Smooth muscle cell (in vitro differentiated cells): Measurements from ENCODE around the gene MGLL. TPM values are rescaled to one million over a fixed set of nuclear protein-coding genes. Genes with fewer than 3 reads are reported as not detected.

Experiments
- DNase-seq: peaks from one replicate; lab custom pipeline; 2025; ENCODE audit not compliant: unreplicated experiment; lab: John Stamatoyannopoulos, UW
- H2AFZ ChIP-seq: fragments of 200-600 bp; sonication (generic); 2 replicates; pipeline ENCODE4 v1.6.0; 2016; ENCODE audit warnings: antibody characterized with exemption, low read depth, mild to moderate bottlenecking
- H3F3A ChIP-seq: fragments of 200-600 bp; sonication (generic); 2 replicates; pipeline ENCODE4 v1.6.0; 2017; ENCODE audit warnings: antibody characterized with exemption, low read depth
- H3K27ac ChIP-seq: fragments of 200-600 bp; sonication (generic); 2 replicates; pipeline ENCODE4 v1.5.1; 2016; ENCODE audit warnings: low read depth, mild to moderate bottlenecking
- H3K27me3 ChIP-seq: fragments of 200-600 bp; sonication (generic); 2 replicates; pipeline ENCODE4 v1.6.1; 2016; ENCODE audit warnings: low read depth, mild to moderate bottlenecking
- H3K36me3 ChIP-seq: fragments of 200-600 bp; sonication (generic); 2 replicates; pipeline ENCODE4 v1.5.1; 2016; ENCODE audit warnings: low read depth
- H3K4me1 ChIP-seq: fragments of 200-600 bp; sonication (generic); 2 replicates; pipeline ENCODE4 v1.5.1; 2016; ENCODE audit warnings: low read depth
- H3K4me2 ChIP-seq: fragments of 200-600 bp; sonication (generic); 2 replicates; pipeline ENCODE4 v1.6.0; 2016; ENCODE audit warnings: mild to moderate bottlenecking
- H3K4me3 ChIP-seq: fragments of 200-600 bp; sonication (generic); 2 replicates; pipeline ENCODE4 v1.5.1; 2016; ENCODE audit warnings: mild to moderate bottlenecking
- H3K79me2 ChIP-seq: fragments of 200-600 bp; sonication (generic); 2 replicates; pipeline ENCODE4 v1.6.0; 2016; ENCODE audit warnings: low read depth, mild to moderate bottlenecking
- H3K9ac ChIP-seq: fragments of 200-600 bp; sonication (generic); 2 replicates; pipeline ENCODE4 v1.6.0; 2016; ENCODE audit warnings: low read depth
- H3K9me3 ChIP-seq: fragments of 200-600 bp; sonication (generic); replicated peaks from 2 replicates; pipeline ENCODE4 v1.5.1; 2016; ENCODE audit warnings: low read depth
- H4K20me1 ChIP-seq: fragments of 200-600 bp; sonication (generic); 2 replicates; pipeline ENCODE4 v1.6.0; 2016; ENCODE audit warnings: low read depth
- WGBS: methylation state at CpG from one replicate; pipeline ENCODE4 v1.1.7; 2016; ENCODE audit warnings: low lambda C conversion rate; 5-methylcytosine and 5-hydroxymethylcytosine counted together
- polyA plus RNA-seq: library from polyadenylated mRNA; unstranded; fragments of >200 nt; fragmentation: Nextera tagmentation; extraction: Ambion mirVana; gene quantifications from 2 replicates; pipeline ENCODE4 v1.2.1, GENCODE V29; 2016
- total RNA-seq: library from RNA; depleted of rRNA; stranded (reverse); fragments of >200 nt; gene quantifications from 2 replicates; pipeline ENCODE4 v1.2.3, GENCODE V29; 2014
- TF ChIP-seq, protein P1 (sequence below): fragments of 200-600 bp; sonication (generic); IDR thresholded peaks from 2 replicates; pipeline ENCODE4 v1.5.1; 2017; ENCODE audit warnings: borderline replicate concordance, mild to moderate bottlenecking, antibody characterized with exemption; ENCODE audit not compliant: insufficient read depth, poor library complexity, severe bottlenecking

The MGLL gene
- total and polyA plus RNA-seq, 2 experiments from 2014 or later: 13.6 to 22.5 TPM

DNA sequence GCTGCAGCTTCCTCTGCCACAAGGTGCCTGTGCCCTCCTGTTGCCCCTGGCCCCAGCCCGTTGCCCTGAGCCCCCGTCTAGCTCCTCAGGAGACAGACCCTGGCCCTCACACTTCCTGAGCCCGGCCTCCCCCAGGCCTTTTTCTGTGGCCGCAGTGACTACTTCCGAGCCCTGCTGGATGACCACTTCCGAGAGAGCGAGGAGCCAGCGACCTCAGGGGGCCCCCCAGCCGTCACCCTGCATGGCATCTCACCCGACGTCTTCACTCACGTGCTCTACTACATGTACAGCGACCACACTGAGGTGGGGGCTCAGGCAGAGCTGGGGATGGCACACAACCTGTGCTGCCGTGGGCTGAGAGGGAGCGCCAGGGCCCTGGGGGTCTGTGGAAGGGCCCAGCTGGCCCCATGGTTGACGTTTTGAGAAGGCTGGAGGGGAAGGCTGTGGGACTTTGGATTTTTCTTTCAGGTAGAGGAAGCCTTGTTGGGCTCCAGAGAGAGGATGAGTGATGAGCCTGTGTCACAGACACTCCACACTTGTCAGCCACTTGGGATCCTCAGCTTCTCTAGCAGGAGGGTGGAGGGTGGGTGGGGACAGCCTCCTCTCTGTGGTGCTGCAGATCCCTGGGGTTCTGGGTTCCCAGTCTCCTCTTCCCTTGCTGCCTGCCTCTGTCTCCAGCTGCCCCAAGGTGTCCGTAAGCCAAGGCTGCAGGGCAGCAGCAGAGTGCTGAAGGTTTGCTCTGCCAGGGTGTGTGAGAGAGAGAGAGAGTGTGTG lies 144.6 kb downstream of the MGLL start:
- WGBS: 93% methylated on average over 17 of the region's 17 CpGs

DNA sequence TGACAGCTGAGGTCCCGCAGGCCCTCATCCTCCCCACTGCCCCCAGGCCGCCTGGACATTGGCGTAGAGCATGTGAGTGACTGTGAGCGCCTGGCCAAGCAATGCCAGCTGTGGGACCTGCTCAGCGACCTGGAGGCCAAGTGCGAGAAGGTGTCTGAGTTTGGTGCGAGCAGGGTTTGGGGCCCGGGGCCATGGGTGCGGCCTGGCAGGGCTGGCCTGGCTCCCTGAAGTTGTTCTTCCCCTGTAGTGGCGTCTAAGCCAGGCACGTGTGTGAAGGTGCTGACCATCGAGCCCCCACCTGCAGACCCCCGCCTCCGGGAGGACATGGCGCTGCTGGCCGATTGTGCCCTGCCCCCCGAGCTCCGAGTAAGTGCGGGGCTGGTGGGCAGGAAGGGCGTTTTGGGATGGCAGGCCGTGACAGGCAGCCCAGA lies 145.4 kb downstream of the MGLL start:
- no peaks in the 10 kb centered on the region for H3K36me3 ChIP-seq
- no peak overlapping the region for H3K9ac ChIP-seq
- TF ChIP-seq, protein P1, sequence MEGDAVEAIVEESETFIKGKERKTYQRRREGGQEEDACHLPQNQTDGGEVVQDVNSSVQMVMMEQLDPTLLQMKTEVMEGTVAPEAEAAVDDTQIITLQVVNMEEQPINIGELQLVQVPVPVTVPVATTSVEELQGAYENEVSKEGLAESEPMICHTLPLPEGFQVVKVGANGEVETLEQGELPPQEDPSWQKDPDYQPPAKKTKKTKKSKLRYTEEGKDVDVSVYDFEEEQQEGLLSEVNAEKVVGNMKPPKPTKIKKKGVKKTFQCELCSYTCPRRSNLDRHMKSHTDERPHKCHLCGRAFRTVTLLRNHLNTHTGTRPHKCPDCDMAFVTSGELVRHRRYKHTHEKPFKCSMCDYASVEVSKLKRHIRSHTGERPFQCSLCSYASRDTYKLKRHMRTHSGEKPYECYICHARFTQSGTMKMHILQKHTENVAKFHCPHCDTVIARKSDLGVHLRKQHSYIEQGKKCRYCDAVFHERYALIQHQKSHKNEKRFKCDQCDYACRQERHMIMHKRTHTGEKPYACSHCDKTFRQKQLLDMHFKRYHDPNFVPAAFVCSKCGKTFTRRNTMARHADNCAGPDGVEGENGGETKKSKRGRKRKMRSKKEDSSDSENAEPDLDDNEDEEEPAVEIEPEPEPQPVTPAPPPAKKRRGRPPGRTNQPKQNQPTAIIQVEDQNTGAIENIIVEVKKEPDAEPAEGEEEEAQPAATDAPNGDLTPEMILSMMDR: no peak
- H3K9me3 ChIP-seq: no peaks in the 10 kb centered on the region
- H3K27ac ChIP-seq: no peak overlapping the region
- 95% methylated on average over 21 of the region's 21 CpGs for WGBS
- DNase-seq: no peak
- H3K4me1 ChIP-seq: no peaks in the 10 kb centered on the region
- no peaks in the 10 kb centered on the region for H3K79me2 ChIP-seq
- H3K4me3 ChIP-seq: no peak overlapping the region
- no peak overlapping the region for H3K4me2 ChIP-seq
- H2AFZ ChIP-seq: no peak overlapping the region
- no peaks in the 10 kb centered on the region for H3F3A ChIP-seq
- no peaks in the 10 kb centered on the region for H4K20me1 ChIP-seq
- no peaks in the 10 kb centered on the region for H3K27me3 ChIP-seq

More for the DNA sequence above, 144.6 kb downstream of the MGLL start:
- Histone ChIP-seq H3K36me3 (no peaks in the 10 kb centered on the region), H3K4me2 (no peak overlapping the region), H3K27ac (no peak overlapping the region), H2AFZ (no peak overlapping the region), H3F3A (no peaks in the 10 kb centered on the region), H3K4me3 (no peak overlapping the region), H3K9me3 (no peaks in the 10 kb centered on the region), H3K27me3 (no peaks in the 10 kb centered on the region), H3K79me2 (no peaks in the 10 kb centered on the region), H3K4me1 (no peaks in the 10 kb centered on the region), H4K20me1 (no peaks in the 10 kb centered on the region), H3K9ac (no peak overlapping the region)
- no peak for DNase-seq
- TF ChIP-seq, protein P1: no peak

DNA sequence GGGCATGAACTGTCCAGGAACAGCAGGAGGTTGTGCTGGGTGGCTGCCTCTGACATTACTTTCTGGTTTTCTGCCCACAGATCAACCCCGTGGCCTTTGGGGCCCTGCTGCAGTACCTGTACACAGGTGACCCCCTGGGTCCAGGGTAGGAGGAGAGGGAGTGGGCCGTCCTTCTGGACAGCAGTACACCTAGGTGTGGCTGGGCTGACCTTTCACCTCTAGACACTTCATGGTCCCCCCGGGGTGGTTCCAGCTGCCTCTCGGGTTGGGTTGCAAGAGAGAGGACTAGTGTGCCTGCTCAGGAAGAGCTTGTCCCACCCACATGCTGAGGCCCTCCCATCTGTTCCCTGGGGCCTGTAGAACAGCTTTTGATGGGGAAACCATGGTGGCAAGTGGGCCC lies 145.9 kb downstream of the MGLL start:
- Histone ChIP-seq H3K9ac (no peak overlapping the region), H3K36me3 (no peaks in the 10 kb centered on the region), H3K27me3 (no peaks in the 10 kb centered on the region), H3K4me2 (no peak overlapping the region), H3K9me3 (no peaks in the 10 kb centered on the region), H3K79me2 (no peaks in the 10 kb centered on the region), H3K27ac (no peak overlapping the region), H2AFZ (no peak overlapping the region), H3K4me3 (no peak overlapping the region), H4K20me1 (no peaks in the 10 kb centered on the region), H3F3A (no peaks in the 10 kb centered on the region), H3K4me1 (no peaks in the 10 kb centered on the region)
- WGBS: 86% methylated on average over 4 of the region's 4 CpGs
- DNase-seq: no peak
- TF ChIP-seq, protein P1: no peak
